K562 (cell line): ENCODE data around the gene RNF166. TPM values are rescaled to one million over a fixed set of nuclear protein-coding genes. Genes with fewer than 3 reads are reported as not detected.

Experiments used
- MAZ ChIP-seq, 2 experiments: fragments of 450-650 bp in 1 of 2; sonication (generic) in 1 of 2; formaldehyde crosslinking; IDR thresholded peaks in 1 of 2; conservative IDR thresholded peaks in 1 of 2; 2 replicates each; pipeline versions ENCODE4 v1.4.0 to v1.5.0; 2020; ENCODE audit warnings: mild to moderate bottlenecking in 1 of 2, missing genetic modification reagents in 1 of 2
- PCBP1 ChIP-seq: fragments of 200-400 bp; formaldehyde crosslinking; IDR thresholded peaks from 2 replicates; pipeline ENCODE4 v1.6.1; 2018; ENCODE audit warnings: mild to moderate bottlenecking, low read depth, low read length; ENCODE audit not compliant: poor library complexity, severe bottlenecking
- PTBP1 ChIP-seq: fragments of 200-400 bp; formaldehyde crosslinking; IDR thresholded peaks from 2 replicates; pipeline ENCODE4 v1.6.1; 2017; ENCODE audit warnings: low read depth, low read length
- ZBED1 ChIP-seq: IDR thresholded peaks from 2 replicates; pipeline ENCODE4 v1.6.1; 2014
- ZFX ChIP-seq: sonication (generic); formaldehyde crosslinking; IDR thresholded peaks from 2 replicates; pipeline ENCODE4 v1.8.0; 2022; ENCODE audit warnings: mild to moderate bottlenecking, missing genetic modification reagents, moderate library complexity
- polyA plus RNA-seq, 8 experiments: library from polyadenylated mRNA; depleted of rRNA in 4 of 8; stranded (reverse) in 5 of 8; unstranded in 3 of 8; fragments of >200 nt; fragmentation: Nextera tagmentation in 2 of 8; fragmentation: Illumina TruSeq in 1 of 8; extraction: Ambion mirVana in 2 of 8; extraction: Trizol in 1 of 8; gene quantifications; 2 replicates each; pipeline versions ENCODE4 v1.2.1 to v1.2.3, GENCODE V29; 2011 to 2014; ENCODE audit warnings: inconsistent platforms in 1 of 8, missing spikeins in 1 of 8
- total RNA-seq, 7 experiments: library from RNA; depleted of rRNA in 6 of 7; stranded (reverse); fragments of >200 nt in 6 of 7; fragmentation: Illumina TruSeq in 2 of 7; extraction: Trizol in 2 of 7; gene quantifications; 2 replicates each; pipeline versions ENCODE4 v1.2.1 to v1.2.3, GENCODE V29; 2011 to 2021; ENCODE audit warnings: low replicate concordance in 1 of 7
- TF ChIP-seq, protein P1 (sequence below): fragments of 250-450 bp; sonication (Bioruptor Pico); IDR thresholded peaks from 2 replicates; pipeline ENCODE4 v1.4.0; 2020; ENCODE audit warnings: mild to moderate bottlenecking, moderate library complexity
- TF ChIP-seq, protein P2 (sequence below): sonication (generic); formaldehyde crosslinking; IDR thresholded peaks from 2 replicates; pipeline ENCODE4 v1.8.1; 2023; ENCODE audit warnings: mild to moderate bottlenecking, missing genetic modification reagents, moderate library complexity
- TF ChIP-seq, protein P3 (sequence below): fragments of 250-450 bp; sonication (Bioruptor Pico); IDR thresholded peaks from 2 replicates; pipeline ENCODE4 v1.8.0; 2021; ENCODE audit warnings: mild to moderate bottlenecking, moderate library complexity

Gene RNF166
- total and polyA plus RNA-seq, 9 of the 15 experiments (the other 6 are each of a cell fraction or from before 2014, with no cell fraction given), result 0.56 to 60.3 (median 19.5) TPM

DNA sequence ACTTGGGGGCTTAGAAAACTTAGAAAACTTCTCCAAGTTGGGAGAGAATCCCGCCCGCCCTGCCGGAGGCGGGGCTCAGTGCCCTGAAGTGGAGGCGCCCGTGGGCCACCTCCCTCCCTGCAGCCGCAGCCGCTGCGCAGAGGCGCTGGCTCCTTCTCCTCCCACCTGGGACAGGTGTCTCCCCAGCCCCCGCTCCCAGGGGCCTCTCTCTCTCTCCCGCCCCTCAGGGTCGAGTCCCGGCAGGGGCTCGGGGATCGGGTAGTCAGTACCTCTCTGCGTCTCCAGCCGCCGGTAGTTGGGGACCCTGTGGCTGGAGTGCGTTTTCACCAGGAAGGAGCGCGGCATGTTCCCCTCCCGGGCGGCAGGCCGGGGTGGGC lies 20.2 kb downstream of the RNF166 start (continued):
- TF ChIP-seq, protein P1, sequence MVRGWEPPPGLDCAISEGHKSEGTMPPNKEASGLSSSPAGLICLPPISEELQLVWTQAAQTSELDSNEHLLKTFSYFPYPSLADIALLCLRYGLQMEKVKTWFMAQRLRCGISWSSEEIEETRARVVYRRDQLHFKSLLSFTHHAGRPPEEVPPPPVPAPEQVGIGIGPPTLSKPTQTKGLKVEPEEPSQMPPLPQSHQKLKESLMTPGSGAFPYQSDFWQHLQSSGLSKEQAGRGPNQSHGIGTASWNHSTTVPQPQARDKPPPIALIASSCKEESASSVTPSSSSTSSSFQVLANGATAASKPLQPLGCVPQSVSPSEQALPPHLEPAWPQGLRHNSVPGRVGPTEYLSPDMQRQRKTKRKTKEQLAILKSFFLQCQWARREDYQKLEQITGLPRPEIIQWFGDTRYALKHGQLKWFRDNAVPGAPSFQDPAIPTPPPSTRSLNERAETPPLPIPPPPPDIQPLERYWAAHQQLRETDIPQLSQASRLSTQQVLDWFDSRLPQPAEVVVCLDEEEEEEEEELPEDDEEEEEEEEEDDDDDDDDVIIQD (CRISPR knock-in tag), result 0 out of 2 replicates have a peak, but pooled peaks have one; percentile 55
- 0 out of 2 replicates have a peak, but pooled peaks have one; percentile 61 for TF ChIP-seq ZBED1
- TF ChIP-seq, protein P2, sequence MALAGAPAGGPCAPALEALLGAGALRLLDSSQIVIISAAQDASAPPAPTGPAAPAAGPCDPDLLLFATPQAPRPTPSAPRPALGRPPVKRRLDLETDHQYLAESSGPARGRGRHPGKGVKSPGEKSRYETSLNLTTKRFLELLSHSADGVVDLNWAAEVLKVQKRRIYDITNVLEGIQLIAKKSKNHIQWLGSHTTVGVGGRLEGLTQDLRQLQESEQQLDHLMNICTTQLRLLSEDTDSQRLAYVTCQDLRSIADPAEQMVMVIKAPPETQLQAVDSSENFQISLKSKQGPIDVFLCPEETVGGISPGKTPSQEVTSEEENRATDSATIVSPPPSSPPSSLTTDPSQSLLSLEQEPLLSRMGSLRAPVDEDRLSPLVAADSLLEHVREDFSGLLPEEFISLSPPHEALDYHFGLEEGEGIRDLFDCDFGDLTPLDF (CRISPR knock-in tag), result peak; percentile 13; the same call in 1 of the 2 replicates
- TF ChIP-seq ZFX, result peak; percentile 5; the same call in 1 of the 2 replicates
- TF ChIP-seq, protein P3, sequence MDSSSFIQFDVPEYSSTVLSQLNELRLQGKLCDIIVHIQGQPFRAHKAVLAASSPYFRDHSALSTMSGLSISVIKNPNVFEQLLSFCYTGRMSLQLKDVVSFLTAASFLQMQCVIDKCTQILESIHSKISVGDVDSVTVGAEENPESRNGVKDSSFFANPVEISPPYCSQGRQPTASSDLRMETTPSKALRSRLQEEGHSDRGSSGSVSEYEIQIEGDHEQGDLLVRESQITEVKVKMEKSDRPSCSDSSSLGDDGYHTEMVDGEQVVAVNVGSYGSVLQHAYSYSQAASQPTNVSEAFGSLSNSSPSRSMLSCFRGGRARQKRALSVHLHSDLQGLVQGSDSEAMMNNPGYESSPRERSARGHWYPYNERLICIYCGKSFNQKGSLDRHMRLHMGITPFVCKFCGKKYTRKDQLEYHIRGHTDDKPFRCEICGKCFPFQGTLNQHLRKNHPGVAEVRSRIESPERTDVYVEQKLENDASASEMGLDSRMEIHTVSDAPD (CRISPR knock-in tag), result no peak
- TF ChIP-seq MAZ (CRISPR knock-in tag; conservative IDR thresholded peaks at IDR 0.05 in 1 of 2, IDR thresholded peaks at IDR 0.05 in 1 of 2), result peak; percentile 48 to 55; a peak in 2 of 4 replicates
- TF ChIP-seq PCBP1, result peak; percentile 84
- no peak for TF ChIP-seq PTBP1
